ENCODE measurements around the gene CEACAM7.
"Not testable (repeated sequence)": the region's sequence is repeated elsewhere in the genome, so short reads cannot be mapped to it uniquely, and the experiment has no call there.

Gene CEACAM7

DNA sequence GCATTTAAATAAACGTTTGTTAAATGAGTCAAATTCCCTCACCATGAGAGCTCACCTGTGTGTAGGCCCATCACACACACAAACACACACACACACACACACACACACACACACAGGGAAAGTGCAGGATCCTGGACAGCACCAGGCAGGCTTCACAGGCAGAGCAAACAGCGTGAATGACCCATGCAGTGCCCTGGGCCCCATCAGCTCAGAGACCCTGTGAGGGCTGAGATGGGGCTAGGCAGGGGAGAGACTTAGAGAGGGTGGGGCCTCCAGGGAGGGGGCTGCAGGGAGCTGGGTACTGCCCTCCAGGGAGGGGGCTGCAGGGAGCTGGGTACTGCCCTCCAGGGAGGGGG, 11.9 kb upstream of the CEACAM7 start:
- DNase-seq: no peak

DNA sequence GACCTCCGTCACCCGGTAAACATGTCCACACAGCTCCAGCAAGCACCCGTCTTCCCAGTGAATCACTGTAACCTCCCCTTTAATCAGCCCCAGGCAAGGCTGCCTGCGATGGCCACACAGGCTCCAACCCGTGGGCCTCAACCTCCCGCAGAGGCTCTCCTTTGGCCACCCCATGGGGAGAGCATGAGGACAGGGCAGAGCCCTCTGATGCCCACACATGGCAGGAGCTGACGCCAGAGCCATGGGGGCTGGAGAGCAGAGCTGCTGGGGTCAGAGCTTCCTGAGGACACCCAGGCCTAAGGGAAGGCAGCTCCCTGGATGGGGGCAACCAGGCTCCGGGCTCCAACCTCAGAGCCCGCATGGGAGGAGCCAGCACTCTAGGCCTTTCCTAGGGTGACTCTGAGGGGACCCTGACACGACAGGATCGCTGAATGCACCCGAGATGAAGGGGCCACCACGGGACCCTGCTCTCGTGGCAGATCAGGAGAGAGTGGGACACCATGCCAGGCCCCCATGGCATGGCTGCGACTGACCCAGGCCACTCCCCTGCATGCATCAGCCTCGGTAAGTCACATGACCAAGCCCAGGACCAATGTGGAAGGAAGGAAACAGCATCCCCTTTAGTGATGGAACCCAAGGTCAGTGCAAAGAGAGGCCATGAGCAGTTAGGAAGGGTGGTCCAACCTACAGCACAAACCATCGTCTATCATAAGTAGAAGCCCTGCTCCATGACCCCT, 11.3 kb upstream of the CEACAM7 start:
- no peak for DNase-seq

DNA sequence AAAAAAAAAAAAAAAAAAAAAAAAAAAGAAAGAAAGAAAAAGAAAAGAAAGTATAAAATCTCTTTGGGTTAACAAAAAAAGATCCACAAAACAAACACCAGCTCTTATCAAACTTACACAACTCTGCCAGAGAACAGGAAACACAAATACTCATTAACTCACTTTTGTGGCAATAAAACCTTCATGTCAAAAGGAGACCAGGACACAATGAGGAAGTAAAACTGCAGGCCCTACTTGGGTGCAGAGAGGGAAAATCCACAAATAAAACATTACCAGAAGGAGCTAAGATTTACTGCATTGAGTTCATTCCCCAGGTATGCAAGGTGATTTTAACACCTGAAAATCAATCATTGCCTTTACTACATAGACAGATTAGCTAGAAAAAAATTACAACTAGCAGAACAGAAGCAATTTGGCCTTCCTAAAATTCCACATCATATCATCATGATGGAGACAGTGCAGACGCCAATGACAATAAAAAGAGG, 10.7 kb upstream of the CEACAM7 start:
- peak; percentile 58 for DNase-seq

DNA sequence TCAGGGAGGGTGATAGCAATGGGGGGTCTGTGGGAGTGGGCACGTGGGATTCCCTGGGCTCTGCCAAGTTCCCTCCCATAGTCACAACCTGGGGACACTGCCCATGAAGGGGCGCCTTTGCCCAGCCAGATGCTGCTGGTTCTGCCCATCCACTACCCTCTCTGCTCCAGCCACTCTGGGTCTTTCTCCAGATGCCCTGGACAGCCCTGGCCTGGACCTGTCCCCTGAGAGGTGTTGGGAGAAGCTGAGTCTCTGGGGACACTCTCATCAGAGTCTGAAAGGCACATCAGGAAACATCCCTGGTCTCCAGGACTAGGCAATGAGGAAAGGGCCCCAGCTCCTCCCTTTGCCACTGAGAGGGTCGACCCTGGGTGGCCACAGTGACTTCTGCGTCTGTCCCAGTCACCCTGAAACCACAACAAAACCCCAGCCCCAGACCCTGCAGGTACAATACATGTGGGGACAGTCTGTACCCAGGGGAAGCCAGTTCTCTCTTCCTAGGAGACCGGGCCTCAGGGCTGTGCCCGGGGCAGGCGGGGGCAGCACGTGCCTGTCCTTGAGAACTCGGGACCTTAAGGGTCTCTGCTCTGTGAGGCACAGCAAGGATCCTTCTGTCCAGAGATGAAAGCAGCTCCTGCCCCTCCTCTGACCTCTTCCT, 9.3 kb upstream of the CEACAM7 start:
- no peak for DNase-seq

DNA sequence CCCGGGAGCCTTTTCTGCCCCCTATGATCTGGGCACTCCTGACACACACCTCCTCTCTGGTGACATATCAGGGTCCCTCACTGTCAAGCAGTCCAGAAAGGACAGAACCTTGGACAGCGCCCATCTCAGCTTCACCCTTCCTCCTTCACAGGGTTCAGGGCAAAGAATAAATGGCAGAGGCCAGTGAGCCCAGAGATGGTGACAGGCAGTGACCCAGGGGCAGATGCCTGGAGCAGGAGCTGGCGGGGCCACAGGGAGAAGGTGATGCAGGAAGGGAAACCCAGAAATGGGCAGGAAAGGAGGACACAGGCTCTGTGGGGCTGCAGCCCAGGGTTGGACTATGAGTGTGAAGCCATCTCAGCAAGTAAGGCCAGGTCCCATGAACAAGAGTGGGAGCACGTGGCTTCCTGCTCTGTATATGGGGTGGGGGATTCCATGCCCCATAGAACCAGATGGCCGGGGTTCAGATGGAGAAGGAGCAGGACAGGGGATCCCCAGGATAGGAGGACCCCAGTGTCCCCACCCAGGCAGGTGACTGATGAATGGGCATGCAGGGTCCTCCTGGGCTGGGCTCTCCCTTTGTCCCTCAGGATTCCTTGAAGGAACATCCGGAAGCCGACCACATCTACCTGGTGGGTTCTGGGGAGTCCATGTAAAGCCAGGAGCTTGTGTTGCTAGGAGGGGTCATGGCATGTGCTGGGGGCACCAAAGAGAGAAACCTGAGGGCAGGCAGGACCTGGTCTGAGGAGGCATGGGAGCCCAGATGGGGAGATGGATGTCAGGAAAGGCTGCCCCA, 8.5 kb upstream of the CEACAM7 start:
- DNase-seq: peak; percentile 14

DNA sequence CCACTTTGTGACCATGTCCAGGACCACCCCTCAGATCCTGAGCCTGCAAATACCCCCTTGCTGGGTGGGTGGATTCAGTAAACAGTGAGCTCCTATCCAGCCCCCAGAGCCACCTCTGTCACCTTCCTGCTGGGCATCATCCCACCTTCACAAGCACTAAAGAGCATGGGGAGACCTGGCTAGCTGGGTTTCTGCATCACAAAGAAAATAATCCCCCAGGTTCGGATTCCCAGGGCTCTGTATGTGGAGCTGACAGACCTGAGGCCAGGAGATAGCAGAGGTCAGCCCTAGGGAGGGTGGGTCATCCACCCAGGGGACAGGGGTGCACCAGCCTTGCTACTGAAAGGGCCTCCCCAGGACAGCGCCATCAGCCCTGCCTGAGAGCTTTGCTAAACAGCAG, 7.7 kb upstream of the CEACAM7 start:
- no peak for DNase-seq

DNA sequence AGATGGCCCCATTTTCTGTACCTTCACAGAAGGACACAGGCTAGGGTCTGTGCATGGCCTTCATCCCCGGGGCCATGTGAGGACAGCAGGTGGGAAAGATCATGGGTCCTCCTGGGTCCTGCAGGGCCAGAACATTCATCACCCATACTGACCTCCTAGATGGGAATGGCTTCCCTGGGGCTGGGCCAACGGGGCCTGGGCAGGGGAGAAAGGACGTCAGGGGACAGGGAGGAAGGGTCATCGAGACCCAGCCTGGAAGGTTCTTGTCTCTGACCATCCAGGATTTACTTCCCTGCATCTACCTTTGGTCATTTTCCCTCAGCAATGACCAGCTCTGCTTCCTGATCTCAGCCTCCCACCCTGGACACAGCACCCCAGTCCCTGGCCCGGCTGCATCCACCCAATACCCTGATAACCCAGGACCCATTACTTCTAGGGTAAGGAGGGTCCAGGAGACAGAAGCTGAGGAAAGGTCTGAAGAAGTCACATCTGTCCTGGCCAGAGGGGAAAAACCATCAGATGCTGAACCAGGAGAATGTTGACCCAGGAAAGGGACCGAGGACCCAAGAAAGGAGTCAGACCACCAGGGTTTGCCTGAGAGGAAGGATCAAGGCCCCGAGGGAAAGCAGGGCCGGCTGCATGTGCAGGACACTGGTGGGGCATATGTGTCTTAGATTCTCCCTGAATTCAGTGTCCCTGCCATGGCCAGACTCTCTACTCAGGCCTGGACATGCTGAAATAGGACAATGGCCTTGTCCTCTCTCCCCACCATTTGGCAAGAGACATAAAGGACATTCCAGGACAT, 7.0 kb upstream of the CEACAM7 start:
- DNase-seq: no peak

DNA sequence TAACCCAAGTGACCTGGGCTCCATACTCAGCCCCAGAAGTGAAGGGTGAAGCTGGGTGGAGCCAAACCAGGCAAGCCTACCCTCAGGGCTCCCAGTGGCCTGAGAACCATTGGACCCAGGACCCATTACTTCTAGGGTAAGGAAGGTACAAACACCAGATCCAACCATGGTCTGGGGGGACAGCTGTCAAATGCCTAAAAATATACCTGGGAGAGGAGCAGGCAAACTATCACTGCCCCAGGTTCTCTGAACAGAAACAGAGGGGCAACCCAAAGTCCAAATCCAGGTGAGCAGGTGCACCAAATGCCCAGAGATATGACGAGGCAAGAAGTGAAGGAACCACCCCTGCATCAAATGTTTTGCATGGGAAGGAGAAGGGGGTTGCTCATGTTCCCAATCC, 6.1 kb upstream of the CEACAM7 start:
- no peak for DNase-seq

DNA sequence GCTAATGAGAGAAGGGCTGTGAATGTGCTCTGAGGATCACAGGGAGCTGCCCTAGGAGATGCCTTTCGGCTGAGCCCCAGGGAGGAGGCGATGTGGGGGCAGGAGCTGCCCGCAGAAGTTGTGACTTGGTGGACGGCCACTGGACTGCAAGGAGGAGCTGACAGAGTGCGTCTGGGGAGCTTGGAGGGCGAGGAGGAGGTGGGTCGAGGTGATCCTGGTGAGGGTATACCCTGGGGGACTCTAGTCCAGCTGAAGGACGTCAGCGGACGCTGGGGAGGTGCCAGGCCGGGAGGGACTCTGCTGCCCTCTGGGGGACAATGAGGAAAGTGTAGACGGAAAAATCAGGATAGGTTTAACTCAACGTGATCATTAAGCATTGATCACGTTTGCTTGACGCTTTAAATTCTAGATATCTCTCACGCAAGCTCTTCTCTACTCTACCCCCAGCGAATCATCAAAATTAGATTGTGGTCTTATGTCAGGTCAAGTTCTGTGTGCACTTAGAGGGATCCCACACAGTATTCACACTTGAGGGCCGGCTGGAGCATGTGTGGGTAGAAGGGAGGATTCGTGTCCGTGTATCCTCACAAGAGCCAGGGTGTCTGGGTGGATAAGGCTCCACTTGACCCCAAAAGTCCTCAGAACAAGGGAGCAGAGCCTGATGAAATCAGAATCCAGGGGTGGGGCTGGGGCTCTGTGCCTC, 3.3 kb upstream of the CEACAM7 start:
- DNase-seq: peak; percentile 48

DNA sequence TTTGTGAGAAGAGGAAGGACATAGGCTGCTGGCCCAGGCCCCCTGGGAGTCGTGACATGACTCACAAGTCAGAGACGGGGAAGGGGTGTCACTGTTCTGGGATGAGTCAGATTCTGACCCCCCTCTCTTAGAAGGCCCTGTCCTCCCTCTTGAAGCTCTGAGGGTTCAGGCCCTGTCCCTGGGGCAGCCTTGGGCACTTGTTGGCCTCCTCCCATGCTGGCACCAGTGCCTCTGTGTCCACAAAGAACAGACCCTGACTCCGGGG, 2.7 kb upstream of the CEACAM7 start:
- no peak for DNase-seq

DNA sequence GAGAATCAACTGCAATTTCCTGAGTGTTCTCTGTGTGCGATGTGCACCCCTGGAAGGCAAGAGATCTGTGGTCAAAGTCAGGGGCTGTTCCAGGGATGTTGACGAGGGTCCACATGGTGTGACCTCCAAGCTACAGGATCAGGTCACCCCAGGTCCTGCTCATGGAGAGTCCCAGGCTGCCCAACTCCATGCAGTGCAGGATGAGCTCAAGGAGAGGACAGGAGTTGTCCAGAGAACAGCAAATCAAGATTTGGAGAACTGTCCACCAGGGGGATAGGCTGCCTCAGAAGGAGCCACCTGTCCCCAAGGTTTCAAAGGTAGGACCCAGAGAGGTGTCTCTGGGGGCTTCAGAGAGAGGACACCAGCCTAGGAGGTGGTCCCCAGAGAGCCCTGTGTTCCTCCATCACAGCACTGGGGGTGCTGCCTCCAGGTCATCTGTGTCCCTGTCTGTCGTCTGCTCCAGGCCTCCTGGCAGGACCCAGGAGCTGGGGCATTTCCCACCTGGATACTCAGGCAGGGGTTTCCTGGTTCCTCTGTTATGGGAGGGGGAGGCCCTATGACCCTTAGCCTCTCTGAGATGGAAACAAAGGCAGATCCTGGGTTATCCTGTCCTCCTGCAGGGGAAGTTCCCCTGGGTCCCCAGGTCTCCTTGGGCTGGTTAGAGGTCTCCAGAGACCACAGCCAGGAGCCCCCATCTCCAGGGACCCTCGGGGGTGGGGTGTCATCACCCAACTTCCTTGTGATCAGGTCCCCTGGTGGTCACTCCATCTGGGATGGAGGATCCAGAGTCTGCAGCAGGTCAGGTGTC, 2.1 kb upstream of the CEACAM7 start:
- no peak for DNase-seq

DNA sequence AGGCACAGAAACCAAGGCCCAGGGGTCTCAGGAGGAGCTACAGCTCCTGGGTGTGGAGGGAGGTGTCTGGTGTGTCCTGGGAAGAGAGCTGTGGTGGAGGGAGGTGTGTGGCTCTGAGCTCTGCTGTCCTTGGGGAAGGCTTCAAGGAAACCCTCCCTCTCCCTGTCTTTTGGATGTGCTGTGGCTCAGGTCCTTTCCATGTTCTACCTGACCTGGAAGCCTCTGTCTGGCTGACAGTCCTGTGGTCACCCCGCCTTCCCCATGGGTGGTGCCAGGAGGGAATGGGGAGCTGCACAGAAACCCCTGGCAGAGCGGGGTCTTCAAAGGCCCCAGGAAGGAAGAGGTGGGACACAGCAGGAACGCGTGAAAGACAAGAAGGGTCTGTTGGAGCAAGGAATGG, 617 bp upstream of the CEACAM7 start:
- DNase-seq: no peak

DNA sequence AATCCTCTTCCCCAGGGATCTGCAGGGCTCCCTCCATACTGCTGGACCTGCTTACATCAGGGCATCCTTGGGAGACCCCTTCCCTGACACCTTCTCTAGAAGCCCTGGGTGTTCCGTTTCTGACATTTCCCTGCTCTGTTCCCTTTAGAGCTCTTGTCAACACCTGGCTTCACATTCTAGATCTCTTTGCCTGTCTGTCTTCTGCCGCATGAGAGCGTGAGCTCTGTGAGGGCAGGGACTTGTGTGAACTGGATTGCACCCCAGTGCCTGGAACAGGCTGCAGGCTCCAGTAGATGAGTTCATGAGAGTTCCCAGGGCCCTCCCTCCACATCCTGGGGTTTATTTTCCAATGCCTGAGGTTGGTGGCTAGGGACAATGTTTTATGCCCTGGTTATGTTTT, 651 bp downstream of the CEACAM7 start:
- DNase-seq: no peak

DNA sequence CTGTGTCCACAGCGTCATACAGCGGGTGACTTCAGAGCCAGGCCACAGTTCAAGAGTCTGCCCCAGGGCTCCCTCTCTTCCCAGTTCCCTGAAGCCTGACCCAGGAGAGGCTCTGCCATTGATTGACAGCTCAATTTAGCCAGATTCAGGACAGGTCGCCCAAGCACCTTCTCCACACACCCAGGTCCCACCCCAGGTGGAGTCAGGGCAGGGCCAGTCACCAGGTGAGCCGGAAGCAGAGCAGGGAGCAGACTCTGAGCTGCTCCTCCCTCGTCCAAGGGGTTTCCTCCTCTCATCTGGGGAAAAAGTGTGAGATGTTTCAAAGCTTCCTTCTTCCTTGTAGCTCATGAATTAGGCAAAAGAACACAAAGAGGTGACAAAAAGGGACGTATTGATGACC, 5.6 kb downstream of the CEACAM7 start:
- DNase-seq: no peak

DNA sequence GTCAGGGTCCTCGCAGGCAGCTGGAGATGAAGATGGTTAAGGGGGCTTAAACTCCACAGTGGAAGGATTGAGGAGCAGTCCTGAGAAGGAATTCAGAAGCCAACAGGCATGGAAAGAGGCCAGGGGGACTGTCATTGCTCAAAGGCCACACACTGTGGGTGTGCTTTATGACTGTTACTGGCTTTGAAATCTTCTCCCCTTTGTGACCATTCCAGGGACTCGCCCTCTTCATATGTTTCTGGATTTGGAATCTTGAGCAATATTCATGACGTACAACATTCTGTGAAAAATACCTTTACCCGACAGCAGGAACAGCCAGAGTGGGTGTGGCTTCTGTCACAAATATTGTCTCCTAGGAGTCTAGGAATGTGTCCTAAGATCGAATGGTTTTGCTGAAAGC, 16.6 kb downstream of the CEACAM7 start:
- DNase-seq: no peak

DNA sequence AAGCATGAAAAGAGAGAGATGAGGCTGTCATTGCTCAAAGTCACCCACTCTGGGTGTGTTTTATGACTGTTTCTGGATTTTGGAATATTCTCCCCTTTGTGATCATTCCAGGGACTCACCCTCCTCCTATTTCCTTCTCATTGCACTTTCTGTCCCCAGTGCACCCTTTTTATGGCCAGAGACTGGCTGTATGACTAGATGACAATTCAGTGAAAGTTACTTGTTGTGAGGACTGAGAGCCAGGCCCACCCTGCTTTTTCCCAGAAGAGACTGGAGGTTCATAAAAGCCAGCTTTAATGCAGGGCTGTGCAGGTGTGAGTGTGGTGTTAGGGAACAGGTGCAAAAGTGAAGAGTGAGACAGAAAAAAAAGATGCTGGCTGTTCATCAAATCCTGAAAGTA, 17.3 kb downstream of the CEACAM7 start:
- DNase-seq: no peak

DNA sequence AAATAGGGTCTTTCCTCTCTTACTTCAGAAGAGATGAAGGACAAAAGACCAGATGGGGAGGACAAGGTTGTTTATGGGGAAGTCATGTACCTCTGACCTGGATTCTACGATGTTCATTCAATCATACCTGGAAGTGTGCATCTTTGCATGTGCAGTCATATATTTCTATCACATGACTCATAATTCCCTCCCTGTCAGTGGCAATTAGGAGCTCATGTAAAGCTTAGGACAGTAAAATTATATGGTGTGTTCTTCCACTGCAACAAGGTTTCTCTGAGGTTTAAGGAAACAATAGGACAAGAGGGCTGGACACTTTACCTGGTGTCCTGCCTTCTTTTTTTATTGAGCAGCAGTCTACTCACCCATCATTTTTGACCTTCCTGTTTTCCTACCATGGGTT, 19.8 kb downstream of the CEACAM7 start:
- DNase-seq: no peak

DNA sequence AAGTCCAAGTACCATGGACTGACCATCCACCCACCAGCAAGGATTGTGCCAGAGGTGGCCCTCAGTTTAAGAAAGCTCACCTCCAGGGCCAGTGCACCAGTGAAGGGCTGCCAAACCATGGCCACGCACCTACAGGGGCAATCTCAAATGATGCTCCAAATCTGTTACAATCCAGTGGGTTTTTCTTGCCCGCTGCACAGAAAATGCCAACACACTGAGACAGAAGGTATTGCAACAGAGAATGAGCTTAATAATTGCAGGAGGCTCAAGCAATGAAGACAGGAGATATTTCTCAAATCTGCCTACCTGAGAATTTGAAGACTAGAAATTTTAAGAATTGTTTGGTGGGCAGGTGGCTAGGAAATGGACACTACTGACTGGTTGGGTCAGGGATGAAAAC, 22.0 kb downstream of the CEACAM7 start:
- DNase-seq: no peak

DNA sequence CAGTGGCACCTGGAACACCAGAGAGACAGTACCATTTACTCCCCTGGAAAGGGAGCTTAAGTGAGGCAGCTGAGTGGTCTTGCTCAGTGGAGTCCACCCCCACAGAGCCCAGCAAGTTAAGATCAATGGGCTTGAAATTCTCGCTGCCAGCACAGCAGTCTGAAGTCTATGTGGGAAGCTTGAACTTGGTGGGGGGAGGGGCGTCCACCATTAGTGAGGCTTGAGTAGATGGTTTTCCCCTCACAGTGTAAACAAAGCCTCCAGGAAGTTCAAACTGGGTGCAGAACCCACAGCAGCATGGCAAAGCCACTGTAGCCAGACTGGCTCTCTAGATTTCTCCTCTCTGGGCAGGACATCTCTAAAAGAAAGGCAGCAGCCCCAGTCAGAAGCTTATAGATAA, 30.9 kb downstream of the CEACAM7 start:
- no peak for DNase-seq

DNA sequence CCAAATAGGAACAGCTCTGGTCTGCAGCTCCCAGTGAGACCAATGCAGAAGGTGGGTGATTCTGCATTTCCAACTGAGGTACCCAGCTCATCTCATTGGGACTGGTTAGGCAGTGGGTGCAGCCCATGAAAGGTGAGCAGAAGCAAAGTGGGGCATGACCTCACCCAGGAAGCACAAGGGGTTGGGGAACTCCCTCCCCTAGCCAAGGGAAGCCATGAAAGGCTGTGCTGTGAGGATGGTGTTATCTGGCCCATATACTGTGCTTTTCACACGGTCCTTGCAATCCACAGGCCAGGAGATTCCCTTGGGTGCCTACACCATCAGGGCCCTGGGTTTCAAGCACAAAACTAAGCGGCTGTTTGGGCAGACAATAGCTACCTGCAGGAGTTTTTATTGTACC, 31.3 kb downstream of the CEACAM7 start:
- not testable (repeated sequence) for DNase-seq

DNA sequence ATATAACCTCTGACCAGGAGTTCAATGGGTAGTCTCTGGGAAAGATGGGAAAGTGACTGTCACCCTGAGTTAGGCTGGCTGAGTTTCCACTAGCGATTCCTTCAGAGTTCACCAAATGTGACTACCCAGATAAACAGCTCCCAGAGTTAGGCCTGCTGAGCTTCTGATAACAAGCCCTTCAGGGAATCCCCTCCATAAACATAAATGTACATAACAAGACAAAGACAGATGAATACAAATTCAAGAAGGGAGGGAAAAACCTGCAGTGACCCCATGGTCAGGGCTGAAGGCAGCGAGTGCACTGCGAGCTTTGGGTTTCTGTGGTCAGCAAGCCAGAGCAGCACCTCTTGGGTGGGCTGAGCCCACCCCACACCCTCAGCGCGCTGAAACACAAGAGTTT, 35.8 kb downstream of the CEACAM7 start:
- no peak for DNase-seq

DNA sequence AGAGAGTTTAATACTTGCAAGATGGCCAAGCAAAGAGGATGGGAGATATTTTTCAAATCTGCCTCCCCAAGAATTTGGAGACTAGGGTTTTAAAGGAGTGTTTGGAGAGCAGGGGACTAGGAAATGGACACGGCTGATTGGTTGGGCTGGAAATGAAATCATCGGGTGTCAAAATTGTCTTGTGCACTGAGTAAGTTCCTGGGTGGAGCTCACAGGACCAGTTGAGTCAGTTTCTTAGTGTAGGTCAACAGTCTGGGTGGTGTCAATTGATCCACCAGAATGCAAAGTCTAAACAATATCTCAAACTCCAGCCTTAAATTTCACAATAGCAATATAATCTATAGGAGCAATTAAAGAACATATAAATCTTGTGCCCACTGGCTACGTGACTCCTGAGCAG, 38.2 kb downstream of the CEACAM7 start:
- no peak for DNase-seq
